Suppressor macrophage treated with lipopolysaccharide for 4 hours (primary cell): ENCODE measurements around the gene ZMYND8.

Source experiments
- DNase-seq: peaks from one replicate; pipeline ENCODE4 v3.0.0-alpha.2; 2020

Gene ZMYND8

DNA sequence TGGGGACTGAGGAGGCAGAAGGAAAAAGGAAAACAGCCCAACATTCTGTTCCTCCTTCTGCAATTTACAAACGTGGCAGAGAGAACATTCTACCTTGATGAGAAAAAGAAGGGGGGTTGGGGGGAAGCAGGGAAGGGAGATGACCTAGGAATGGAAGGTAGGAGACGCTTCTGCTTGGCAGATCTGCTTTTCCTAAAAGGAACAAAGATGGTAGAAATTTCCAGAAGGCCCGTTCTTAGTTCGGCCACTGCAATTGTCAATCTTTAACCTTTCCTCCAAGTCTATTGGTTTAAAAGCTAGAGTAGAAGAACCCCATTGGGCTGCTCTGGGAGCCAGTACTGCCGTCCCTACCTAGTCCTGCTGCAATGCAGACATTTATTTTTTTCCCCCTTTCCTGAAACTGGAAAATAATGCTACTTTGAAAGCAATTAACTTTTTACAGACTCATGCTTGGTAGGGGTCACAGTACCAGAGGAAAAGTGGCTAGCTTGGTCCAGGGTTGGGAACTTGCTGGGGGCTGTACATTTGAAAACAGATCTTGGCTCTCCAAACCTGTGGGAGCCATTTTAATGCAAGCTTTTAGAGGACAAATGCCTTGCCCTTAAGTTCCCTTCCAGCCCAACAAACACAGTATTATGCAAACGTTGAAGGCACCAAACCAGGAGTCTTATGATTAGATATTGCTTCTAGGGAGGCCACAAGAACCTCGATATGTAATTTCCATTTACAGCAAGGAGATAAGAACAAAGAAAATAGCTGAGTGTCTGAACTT is 2.6 kb downstream of the ZMYND8 start:
- peak; percentile 62 for DNase-seq

DNA sequence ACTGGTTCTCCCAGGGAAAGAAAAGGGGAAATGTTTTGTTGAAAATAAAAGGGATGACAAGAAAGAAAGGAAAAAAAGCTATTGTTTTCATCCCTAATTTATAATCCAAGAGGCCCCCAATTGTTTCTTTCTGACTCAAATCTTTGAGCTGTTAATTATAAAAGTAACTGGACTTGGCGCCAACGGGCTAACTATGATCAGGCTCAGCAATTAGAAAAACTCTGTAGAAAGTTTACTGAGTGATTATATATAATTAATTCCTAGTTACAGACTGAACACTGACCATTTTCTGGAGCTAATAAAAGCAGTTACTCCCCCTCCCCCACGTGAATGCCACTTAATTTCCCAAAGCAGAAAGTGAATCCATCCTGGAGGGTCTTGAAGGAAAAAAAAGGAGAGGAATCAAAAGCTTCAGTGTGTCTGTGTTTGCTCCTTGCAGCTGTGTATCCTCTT is 3.2 kb downstream of the ZMYND8 start:
- peak; percentile 13 for DNase-seq

DNA sequence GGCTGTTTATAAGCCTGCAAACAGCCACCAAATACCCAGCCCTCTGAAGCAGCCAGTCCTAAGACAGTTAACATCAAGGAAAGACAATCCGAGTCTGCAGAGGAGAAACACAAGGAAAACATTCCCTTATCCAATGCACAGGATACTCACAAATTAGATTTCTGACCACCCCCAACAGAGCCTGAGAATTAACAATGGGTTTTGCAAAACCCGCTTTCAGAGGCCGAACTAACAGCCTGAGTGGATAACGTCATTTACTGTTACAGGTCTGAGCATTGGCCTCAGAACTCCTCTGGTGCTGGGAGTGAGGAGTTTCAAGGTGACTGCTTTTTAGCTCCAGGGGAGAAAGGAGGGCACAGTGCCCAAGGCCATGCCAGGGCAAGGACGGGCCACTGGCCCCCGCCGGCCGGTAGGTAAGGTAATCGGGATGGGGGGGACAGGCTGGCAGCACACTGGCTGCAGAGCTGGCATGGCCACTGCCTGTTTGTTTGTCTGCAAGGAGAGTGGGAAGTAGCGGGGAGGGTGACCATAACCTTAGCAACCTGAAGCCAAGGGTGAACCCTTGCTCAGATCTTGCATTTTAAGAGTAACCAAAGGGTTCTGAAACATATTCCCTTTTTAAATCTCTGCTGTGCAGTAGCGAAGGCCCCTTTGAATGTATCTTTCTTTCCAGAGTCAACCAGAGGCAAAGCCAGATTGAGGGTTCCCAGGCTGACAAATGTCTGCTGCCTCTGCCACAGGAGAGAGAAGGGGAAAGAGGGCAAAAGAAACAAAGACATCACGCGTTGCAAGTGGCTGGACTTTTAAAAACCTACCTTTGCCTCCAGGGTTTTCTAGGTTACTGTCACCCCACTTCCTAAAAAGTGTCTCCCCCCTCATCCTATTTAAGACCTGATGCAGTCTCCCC is 3.9 kb downstream of the ZMYND8 start:
- no peak for DNase-seq

DNA sequence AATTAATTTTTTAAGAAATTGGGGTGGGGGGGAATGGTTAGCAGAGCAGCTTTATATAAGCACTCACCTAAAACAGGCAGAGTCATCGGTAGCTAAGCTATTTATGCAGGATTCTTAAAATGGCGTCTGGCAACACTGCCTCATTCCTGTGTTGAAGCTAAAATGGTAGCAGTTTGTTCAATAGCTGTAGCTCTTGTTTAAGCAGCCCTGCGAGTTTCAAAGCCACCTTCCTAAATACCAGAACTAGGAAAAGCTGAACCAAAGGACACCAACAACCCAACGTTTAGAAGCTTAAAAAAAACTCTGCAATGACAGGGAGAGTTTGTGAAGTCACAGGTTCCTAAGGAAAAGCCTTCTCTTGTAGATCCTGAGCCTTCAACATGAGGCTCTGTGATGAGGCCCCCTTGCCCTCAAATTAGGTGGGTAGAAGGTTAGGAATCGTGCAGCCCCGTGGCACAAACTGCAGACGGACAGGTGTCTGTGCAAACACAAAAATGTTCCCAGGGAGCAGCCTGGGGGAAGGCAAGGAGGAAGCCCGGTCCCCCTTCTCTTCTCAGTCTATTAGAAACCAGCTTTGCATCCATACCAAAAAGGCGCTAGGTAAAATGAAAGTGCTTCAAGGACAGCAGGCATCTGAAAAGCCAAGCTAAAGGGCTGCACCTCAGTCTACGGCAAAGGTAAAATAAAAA is 4.7 kb downstream of the ZMYND8 start:
- DNase-seq = peak; percentile 15

DNA sequence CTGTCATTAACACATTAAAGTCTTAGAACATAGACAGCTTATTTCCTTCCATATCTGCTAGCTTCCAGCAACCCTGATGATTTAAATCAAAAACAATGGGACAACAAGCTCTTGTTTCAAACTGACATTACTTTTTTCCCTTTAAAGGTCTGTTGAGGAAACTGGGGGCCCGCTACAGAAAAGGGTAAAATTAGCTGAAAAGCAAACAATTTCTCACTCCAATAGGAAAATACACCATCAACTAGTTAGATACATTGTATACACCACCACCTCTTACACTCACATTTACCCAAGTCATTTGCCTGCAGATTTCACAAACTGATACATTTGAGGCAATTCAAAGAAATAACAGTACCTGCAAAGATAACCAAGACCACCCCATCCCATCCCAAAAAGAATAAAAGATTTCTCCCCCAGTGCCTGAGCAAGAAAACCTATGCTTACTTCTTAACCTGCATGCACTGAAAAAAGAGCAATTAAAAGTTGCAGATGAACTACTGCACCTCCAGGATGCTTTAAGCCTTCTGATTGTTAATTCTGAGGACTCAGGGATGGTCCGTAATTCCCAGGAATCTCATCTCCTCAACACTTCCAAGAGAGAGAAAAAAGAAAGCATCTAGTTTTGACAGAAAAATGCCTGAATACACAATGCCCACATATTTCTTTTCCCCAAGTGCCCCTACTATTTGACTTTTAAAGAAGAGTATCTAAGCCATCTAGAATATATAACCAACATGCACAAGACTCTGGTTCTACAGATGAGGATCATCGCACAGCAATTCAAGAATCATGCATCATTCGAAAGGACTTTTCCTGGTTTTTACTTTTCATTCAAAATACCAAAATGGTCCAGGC is 5.6 kb downstream of the ZMYND8 start:
- no peak for DNase-seq

DNA sequence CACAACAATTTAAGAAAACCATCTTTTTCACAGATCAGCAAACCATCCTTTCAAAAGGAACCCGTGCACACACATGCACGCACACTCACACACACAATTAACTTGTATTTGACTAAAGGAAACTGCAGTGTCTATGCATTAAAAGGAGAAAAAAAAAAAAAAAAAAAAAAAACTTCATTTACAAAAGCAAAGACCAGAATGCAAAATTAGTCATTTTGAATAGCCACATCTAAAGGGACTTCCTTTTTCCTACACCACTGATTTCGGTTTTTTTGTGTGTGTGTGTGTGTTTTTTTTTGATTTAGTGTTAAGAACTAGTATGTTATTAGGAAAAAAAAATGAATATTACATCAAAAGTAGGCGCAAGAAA is 6.3 kb downstream of the ZMYND8 start:
- DNase-seq = peak; percentile 58

DNA sequence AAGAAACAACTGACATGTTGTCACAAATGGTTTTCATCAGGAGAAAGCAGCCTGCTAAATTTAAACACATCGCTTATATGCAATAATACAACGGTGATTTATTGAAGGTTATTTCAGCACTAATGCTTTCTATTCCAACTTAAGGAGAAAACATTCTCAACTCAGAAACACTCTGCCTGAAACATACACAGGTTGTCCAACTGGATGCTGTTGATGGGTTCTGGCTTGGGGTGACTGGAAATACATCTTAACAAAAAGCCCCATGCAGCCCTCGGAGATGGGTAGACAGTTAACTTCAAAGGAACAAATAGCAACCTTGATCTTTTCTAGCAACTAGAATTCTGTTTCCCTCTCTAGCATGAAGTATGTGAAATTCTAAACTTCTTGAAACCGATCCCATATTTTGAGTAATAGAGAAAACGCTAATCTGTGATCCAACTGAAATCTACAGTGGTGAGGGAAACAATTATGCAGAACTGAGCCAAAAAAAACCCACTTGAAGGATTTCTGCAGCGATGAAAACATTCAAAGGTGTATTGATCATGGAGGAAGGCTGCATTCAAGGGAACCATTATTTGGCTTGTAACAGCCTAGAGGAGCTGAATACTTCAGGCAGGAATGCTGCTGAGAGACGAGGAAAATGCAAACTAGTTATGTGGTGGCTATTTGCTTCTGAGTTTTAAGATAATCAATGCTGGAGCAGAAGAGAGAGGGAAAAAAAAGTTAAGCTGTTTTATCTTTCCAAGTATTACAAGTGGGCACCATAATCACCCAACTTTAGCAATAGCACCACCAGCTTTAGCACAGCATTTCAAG is 6.9 kb downstream of the ZMYND8 start:
- no peak for DNase-seq

DNA sequence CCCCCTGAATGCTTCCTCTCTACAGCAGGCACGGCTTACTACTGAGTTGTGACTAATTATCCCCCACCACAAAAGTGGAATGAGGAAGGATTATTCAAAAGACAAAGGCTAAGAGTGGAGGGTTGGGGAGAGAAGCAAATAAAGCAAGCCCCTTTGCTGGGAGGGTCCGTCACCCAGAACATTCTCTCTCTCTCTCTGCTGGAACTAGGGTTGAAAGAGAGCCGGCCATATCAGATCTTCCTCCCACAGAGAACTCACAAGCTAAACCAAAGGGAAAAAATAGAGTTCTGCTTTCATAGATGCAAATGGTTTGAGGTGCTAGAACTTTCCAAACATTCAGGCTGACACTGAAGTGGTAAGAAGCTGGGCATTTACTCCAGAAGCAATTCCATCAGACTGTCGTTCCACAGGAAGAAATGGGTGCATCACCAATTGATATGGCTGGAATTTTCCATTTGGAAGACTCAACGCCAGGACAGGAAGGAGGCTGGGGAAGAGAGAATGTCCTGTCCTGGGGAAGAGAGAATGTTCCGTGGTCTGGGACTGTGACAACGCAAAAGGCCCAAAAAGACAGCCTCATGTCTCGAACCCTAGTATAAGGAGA is 7.9 kb downstream of the ZMYND8 start:
- DNase-seq = peak; percentile 28

DNA sequence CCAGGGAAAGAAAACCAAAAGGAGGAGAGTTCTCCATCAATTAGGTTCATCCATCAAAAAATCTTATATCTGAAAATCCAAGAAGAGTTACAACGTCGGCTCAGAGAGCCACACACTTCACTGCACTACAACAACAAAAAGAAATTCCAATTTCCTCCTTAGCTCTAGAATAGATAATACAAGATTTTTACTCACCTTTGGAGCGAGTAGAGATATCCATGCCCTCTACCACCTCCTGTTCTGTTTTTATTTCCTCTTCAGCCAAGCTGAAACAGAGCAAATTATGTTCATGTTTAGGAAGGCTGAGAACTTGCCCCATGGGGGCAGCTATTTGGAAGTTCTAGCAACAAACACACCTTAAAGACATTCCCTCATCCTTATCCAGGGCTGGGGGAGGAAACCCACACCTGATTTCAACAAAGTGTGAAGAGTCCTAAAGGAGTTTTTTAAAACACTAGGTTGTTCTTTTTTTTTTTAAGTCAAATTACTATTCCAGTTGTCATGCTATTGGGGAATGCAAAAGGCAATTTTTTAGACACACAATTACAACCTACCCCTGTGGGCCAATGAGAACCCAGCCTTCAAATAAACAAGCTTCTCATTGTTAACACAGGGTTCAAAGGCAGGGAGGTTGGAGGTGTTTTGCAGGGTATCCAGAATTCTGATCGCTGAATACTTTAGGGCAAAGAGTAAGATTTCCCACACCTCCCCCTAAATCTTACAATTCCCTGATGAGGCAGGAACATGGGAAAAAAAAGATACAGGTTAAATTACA is 8.7 kb downstream of the ZMYND8 start:
- DNase-seq = no peak

DNA sequence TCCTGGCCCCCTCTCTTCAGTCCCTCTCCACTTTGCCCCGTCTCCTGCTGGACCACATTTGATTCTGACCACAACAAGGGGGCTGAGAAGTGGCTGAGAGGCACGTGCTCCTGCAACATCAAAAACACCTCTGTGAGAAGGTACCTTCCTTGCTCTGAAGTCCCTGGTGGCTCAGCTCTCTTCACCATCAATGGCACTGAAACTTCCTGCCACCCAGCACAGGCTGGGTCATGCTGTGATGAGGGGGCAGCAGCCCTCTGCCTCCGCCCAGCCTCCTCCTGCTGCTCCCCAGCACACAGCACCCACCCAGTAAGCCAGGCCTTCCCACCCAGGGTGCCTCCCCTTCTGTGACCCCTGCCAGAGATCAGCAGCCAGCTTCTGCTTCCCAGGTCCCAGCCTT is 10.3 kb downstream of the ZMYND8 start:
- DNase-seq = no peak

DNA sequence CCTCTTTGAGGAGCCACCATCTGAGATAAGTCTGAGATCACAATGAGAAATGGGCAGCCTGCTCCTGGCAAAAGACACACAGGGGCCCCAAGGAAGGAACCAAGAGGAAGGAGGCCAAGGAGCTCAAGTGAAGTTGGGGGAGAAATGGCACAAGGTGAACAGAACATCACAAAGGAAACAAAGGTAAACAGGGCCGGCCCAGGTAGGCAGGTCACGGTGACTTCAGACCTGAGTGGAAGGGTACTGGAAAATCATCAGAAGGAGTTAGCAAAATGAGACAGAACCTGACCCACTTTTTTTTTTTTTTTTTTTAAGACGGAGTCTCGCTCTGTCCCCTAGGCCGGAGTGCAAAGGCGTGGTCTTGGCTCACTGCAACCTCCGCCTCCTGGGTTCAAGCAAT is 11.3 kb downstream of the ZMYND8 start:
- DNase-seq = no peak

DNA sequence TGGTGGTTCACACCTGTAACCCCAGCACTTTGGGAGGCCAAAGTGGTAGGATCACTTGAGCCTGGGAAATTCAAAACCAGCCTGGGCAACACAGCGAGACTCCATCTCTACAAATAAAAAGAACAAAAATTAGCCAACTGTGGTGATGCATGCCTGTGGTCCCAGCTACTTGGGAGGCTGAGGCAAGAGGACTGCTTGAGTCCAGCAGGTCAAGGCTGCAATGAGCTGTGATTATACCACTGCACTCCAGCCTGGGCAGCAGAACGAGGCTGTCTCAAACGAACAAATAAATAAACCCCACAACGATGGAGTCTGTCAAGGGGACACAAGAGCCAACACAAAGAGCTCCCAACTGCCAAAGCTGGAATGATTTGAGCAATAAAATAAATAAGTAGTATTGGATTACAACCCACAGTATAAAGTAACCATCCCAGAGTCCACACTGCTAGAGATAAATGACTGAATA is 13.5 kb downstream of the ZMYND8 start:
- no peak for DNase-seq

DNA sequence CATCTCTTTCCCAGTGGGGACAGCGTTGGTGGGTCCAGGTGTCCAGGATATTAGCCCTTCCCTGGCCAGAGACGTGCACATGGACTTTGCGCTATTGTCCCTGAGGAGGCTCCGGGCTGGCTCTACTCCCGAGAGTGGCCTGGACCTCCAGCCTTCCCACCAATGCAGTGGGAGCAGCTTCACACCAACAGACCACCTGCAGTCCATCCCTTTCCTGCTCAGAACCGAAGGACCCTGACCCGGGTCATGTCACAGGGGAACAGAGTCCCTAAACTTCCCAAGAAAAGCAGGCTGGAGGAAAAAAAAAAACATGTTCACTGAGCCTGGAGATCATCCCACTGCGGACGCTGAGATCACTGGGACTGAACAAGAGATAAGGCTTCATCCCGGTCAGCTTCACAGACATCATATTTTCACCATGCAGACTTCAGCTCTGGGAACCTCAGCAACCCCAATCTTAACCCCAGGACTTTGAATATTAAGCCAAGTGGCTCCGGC is 18.3 kb downstream of the ZMYND8 start:
- no peak for DNase-seq

DNA sequence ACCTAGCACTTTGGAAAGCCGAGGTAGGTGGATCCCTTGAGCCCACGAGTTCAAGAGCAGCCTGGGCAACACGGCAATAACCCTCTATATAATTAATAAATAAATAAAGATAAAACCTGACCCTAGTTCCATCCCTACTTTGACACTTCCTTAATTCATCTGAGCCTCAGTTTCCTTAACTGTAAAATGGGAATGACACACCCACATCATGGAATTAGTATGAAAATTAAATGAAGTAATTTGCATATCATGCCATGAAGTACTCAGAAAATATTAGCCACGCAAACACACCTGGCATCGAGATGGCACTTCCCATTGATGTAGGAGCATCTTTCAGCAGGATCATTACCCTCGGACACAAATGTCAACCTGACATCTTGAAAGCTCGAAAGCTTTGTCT is 19.1 kb downstream of the ZMYND8 start:
- no peak for DNase-seq

DNA sequence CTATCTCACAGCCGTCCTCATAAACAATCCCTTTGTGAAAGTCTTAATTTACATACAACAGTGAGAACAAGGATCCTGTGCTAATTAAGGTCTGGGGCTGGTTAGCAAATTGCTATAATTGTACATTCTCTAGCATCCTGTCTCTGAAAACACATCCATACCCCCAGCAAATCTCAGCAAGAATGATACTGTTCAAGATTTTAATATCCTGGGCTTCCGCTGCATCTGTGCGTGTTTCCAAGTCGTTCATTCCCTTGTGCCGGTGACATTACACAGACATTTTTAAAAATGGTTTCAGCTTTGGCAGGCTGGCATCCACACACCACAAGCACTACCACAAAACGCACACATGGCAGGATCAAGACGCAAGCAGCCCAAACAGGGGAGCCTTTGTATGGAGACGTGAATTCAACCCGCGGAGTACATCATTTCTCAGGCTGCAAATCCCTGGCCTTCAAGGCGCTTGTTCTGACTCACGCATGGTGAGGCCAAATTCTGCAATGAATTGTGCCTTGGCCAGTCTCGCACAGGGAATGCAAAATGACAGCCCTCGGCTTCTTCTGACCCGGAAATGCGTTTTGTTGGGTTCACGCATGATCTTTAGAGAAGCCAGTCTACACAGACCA is 20.3 kb downstream of the ZMYND8 start:
- no peak for DNase-seq

DNA sequence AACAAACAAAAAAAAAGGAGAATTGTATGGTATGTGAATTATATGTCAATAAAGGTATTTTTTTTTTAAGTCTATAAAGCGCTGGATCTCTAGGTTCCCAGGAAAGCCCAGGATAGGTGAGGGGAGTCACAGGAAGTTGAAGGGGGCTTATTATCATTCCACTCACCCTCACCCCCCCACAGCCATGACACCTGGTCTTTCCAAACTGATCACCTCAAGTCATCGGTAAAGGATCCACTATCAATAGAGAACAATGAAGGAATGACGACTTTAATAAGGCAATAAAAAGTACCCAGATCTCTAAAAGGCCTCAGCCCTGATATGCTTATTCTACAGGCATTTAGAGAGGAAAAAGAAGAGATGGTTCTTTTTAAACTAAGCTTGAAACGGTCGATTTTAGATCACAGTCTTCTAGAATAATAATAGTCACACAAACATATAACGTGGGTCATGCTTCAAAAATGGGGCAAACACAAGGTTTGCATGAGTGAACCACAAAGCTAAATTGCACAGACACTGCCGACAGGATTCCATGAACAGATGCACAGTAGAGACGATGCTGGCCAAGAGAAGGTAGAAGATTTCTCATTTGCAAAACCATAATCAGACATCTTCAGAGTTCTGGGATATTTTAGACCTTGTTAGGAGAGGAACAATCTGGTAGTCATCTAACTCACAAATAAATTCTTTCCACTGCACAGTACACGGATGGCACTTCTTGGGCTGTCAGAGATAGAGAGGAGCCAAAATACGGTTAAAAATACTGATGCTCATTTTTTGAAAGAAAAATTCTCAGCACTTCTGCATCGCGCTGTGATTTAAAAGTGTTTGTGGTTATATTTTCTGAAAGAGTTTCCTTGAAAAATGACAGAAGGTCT is 21.0 kb downstream of the ZMYND8 start:
- no peak for DNase-seq

DNA sequence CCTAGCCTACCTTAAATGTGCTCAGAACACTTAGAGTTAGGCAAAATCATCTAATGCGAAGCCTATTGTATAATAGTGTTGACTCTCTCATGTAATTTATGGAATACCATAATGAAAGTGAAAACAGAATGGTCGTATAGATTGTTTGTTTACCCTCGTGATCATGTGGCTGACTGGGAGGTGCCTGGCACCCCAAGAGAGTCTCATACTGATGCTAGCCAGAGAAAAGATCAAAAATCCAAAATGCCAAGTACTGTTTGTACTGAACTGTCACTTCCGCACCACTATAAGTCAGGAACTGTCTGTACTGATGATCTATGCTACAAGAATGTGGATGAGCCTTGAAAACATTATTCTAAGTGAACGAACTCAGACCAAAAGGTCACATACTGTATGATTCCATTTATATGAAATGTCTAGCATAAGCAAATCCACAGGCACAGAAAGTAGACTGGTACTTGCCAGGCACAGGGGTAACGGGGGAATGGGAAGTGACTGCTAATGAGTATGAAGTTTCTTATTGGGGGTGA is 22.4 kb downstream of the ZMYND8 start:
- peak; percentile 60 for DNase-seq
